Adrenal gland (tissue), 5 donors: ENCODE data around the gene RALB.

Experiments
- CTCF ChIP-seq, 6 experiments: fragments of 450-650 bp in 4 of 6; fragments of 200-600 bp in 2 of 6; sonication (generic) in 1 of 6; IDR thresholded peaks; 1 replicate in 5 of 6; 2 replicates in 1 of 6; pipeline versions ENCODE4 v1.5.1 to v1.8.0; 2016 to 2021; ENCODE audit warnings: antibody characterized with exemption in 6 of 6, mild to moderate bottlenecking in 2 of 6, moderate library complexity in 1 of 6
- POLR2A ChIP-seq, 2 donors: fragments of 450-650 bp; IDR thresholded peaks; one replicate each; pipeline ENCODE4 v1.6.1; 2017; ENCODE audit warnings: antibody characterized with exemption in 2 of 2, mild to moderate bottlenecking in 2 of 2, moderate library complexity in 1 of 2
- donor health status: DM: no; HTN: no; CAD: no.

GRCh38 chr2:120251078-120251477 lies 1.6 kb upstream of the RALB start:
- no peak for TF ChIP-seq POLR2A (IDR thresholded peaks at IDR 0.05)
- TF ChIP-seq CTCF (IDR thresholded peaks at IDR 0.05) = no peak
